Epithelial cell of proximal tubule (primary cell): Measurements from ENCODE around the gene DNASE2B. TPM values are rescaled to one million over a fixed set of nuclear protein-coding genes. Genes with fewer than 3 reads are reported as not detected.

Experiments
- DNase-seq: peaks from one replicate; pipeline ENCODE4 v3.0.0-alpha.2; 2011; ENCODE audit warnings: low read depth
- H3K4me3 ChIP-seq: 2 replicates; pipeline ENCODE4 v1.5.1; 2011; ENCODE audit warnings: low read depth, mild to moderate bottlenecking, low read length
- CTCF ChIP-seq: conservative IDR thresholded peaks from 2 replicates; pipeline ENCODE4 v1.5.1; 2012; ENCODE audit warnings: low read depth, mild to moderate bottlenecking, low read length
- total RNA-seq: library from RNA; depleted of rRNA; stranded (reverse); fragments of >200 nt; gene quantifications from 2 replicates; pipeline ENCODE4 v1.2.3, GENCODE V29; 2015

The DNASE2B gene
- not detected in 2 replicates for total RNA-seq

GRCh38 chr1:84398175-84399155 lies at the start of gene DNASE2B:
Gene DNASE2B, plus strand, starts transcription at chr1:84398484. Its CDS starts 81 bp downstream, at chr1:84398565.
- no peak for TF ChIP-seq CTCF
- H3K4me3 ChIP-seq = no peak within 1 kb of the TSS
- DNase-seq = no peak

GRCh38 chr1:84348759-84349158 lies 49.5 kb upstream of the DNASE2B start:
- no peak for TF ChIP-seq CTCF
- H3K4me3 ChIP-seq = no peak overlapping the region
- DNase-seq = no peak

GRCh38 chr1:84350104-84350503 lies 48.2 kb upstream of the DNASE2B start:
- no peak overlapping the region for H3K4me3 ChIP-seq
- no peak for DNase-seq
- TF ChIP-seq CTCF = no peak

- no peak overlapping the region for H3K4me3 ChIP-seq
- no peak for TF ChIP-seq CTCF
- DNase-seq = no peak
These were observed 47.7 kb upstream of the DNASE2B start for GRCh38 chr1:84350550-84350949.

GRCh38 chr1:84352298-84353106 lies 45.8 kb upstream of the DNASE2B start:
- H3K4me3 ChIP-seq = no peak overlapping the region
- no peak for TF ChIP-seq CTCF
- no peak for DNase-seq

- no peak overlapping the region for H3K4me3 ChIP-seq
- TF ChIP-seq CTCF = no peak
- DNase-seq = no peak
These were observed 44.6 kb upstream of the DNASE2B start for GRCh38 chr1:84353695-84354094.
